PC-3 (cell line): Measurements from ENCODE around the gene TJP3.

Experiments
- CTCF ChIP-seq: fragments of 300-600 bp; sonication (generic); conservative IDR thresholded peaks from 2 replicates; pipeline ENCODE4 v1.5.1; 2017; ENCODE audit warnings: antibody characterized with exemption, low read depth, mild to moderate bottlenecking, low read length
- EZH2 ChIP-seq: fragments of 300-600 bp; sonication (generic); IDR thresholded peaks from one replicate; pipeline ENCODE4 v1.6.1; 2017; ENCODE audit warnings: antibody characterized with exemption, mild to moderate bottlenecking, low read length; ENCODE audit not compliant: unreplicated experiment
- EZH2phosphoT487 ChIP-seq: fragments of 300-600 bp; sonication (generic); IDR thresholded peaks from 2 replicates; pipeline ENCODE4 v1.6.1; 2018; ENCODE audit warnings: mild to moderate bottlenecking, antibody characterized with exemption, low read length, borderline replicate concordance

- TF ChIP-seq CTCF (no peak), EZH2phosphoT487 (no peak), EZH2 (no peak)
Observed at GRCh38 chr19:3770136-3770999, 62.2 kb downstream of the TJP3 start.
